Aortic smooth muscle cell (primary cell): ENCODE data around the gene OR2AJ1. TPM values are rescaled to one million over a fixed set of nuclear protein-coding genes. Genes with fewer than 3 reads are reported as not detected.

Experiments
- total RNA-seq: library from RNA; depleted of rRNA; stranded (reverse); fragments of >200 nt; gene quantifications from 2 replicates; pipeline ENCODE4 v1.2.3, GENCODE V29; 2014

OR2AJ1 gene
- total RNA-seq, result not detected in 2 replicates

GRCh38 chr1:247924868-247925267 lies at the start of gene OR2AJ1:
Gene OR2AJ1 (plus strand): TSS chr1:247924889. CDS start chr1:247933769, 8,880 bp downstream.

DNA sequence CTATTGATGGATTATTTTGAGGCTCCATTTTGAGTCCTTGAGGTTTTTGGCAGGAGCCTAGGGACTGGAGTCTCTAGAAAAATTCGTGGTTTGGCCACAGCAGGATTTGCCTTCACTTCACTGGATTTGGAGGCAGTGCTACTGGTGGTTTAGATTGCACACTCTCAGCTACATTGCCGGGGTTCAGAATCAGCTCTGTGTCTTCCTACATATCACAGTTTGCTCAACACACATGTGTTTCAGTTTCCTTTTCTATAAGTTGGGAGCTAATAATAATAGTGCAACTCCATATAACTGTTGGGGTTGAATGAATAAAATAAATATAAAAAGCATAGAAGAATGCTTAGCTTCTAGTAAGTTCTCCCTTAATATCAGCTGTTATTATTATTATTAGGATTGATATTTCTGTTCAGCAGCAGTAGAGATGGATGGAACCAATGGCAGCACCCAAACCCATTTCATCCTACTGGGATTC lies 29.5 kb upstream of the OR2AJ1 start, which contains the start of gene OR2W3:
OR2W3 (plus strand) TSS at position 425 of the 475 bp plus-strand sequence; CDS start at position 425, 0 bp downstream.

DNA sequence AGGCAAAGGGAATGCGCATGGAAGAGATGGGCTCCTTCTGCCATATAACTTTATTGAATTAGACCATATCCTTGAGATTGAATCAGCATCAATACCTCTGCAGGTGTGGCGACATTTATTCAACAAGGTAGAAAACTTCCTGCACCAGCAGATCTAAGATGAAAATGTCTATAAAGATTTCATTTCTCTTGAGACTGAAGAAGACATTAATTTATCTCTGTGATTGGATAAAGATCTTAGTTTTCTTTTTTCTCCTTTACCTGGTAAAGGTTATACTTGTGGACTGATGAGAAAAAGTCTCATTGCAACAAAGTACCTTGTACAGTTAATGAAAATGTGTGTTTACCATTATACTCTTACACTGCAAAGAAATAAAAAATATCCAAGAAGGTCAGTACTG lies 4.7 kb upstream of the OR2AJ1 start, which contains the start of gene OR2T8:
OR2T8 (plus strand) TSS at position 301 of the 400 bp plus-strand sequence. CDS start 766 bp downstream, outside the sequence.

DNA sequence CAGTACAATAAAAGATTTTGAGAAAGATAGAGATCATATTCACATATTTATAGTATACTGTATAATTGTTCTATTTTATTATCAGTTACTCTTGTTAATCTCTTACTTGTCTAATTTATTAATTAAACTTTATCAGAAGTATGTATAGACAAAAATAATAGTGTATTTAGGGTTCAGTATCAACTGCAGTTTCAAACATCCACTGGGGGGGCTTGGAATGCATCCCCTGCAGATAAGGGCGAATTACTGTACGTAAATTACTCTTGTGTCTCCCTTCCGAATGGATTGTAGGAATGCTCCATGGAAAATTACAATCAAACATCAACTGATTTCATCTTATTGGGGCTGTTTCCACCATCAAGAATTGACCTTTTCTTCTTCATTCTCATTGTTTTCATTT lies 23.9 kb downstream of the OR2AJ1 start, which contains the start of gene OR2L8:
OR2L8 (plus strand) TSS at position 301 of the 400 bp plus-strand sequence; CDS start at position 301, 0 bp downstream.

DNA sequence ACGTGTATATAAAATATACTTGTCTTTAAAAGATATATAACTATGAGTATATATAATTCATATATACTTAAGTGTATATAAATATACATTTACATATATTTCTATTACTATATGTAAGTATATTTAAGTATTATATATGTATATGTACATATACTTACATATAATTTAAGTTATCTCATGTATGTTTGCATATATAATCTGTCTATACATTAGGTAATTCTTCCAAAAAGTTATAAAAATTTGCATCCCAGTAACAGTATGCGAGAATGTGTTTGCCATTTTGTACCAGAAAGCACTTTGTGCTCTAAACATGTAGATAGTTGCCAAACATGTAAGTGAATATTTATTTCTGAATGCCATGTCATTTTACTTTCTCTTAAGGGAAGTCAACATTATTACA lies 40.2 kb downstream of the OR2AJ1 start, which contains the start of gene OR2AK2:
OR2AK2 (plus strand) TSS at position 301 of the 400 bp plus-strand sequence. CDS start 144 bp downstream, outside the sequence.

Other genes starting within 250 kb of the OR2AJ1 start
- not detected in 2 replicates for gene OR13G1, start 245.2 kb upstream of the OR2AJ1 start, total RNA-seq
- not detected in 2 replicates for gene OR6F1, start 208.2 kb upstream of the OR2AJ1 start, total RNA-seq
- not detected in 2 replicates for gene OR14K1, start 186.3 kb upstream of the OR2AJ1 start, total RNA-seq
- gene OR14A2, start 176.7 kb upstream of the OR2AJ1 start, total RNA-seq, result not detected in 2 replicates
- gene OR1C1, start 164.3 kb upstream of the OR2AJ1 start, total RNA-seq, result not detected in 2 replicates
- not detected in 2 replicates for gene OR14A16, start 100.8 kb upstream of the OR2AJ1 start, total RNA-seq
- gene OR11L1, start 83.0 kb upstream of the OR2AJ1 start, total RNA-seq, result not detected in 2 replicates
- gene TRIM58, start 67.7 kb upstream of the OR2AJ1 start, total RNA-seq, result 0.06 and 0.53 TPM in 2 replicates
- gene OR2W3, start 29.3 kb upstream of the OR2AJ1 start, total RNA-seq, result 0.26 TPM in 1 of 2 replicates, not detected in the other
- gene OR2T8, start 4.6 kb upstream of the OR2AJ1 start, total RNA-seq, result not detected in 2 replicates
- gene OR2L8, start 24.0 kb downstream of the OR2AJ1 start, total RNA-seq, result not detected in 2 replicates
- not detected in 2 replicates for gene OR2AK2, start 40.3 kb downstream of the OR2AJ1 start, total RNA-seq
- gene OR2L5, start 88.8 kb downstream of the OR2AJ1 start, total RNA-seq, result not detected in 2 replicates
- under 0.01 TPM in 2 replicates for gene OR2L2, start 105.2 kb downstream of the OR2AJ1 start, total RNA-seq
- gene OR2L3, start 121.9 kb downstream of the OR2AJ1 start, total RNA-seq, result not detected in 2 replicates
- not detected in 2 replicates for gene OR2L13, start 170.3 kb downstream of the OR2AJ1 start, total RNA-seq
- gene OR2M5, start 220.3 kb downstream of the OR2AJ1 start, total RNA-seq, result not detected in 2 replicates
- not detected in 2 replicates for gene OR2M2, start 249.9 kb downstream of the OR2AJ1 start, total RNA-seq